Left ventricle myocardium inferior (tissue), 1 donor: ENCODE measurements around the gene PCBP2. TPM values are rescaled to one million over a fixed set of nuclear protein-coding genes. Genes with fewer than 3 reads are reported as not detected.

Source experiments
- DNase-seq: peaks from one replicate; pipeline ENCODE4 v3.0.0-alpha.2; 2020
- H3K27ac ChIP-seq: fragments of 200-600 bp; replicated peaks from 2 replicates; pipeline ENCODE4 v1.8.0; 2021
- H3K27me3 ChIP-seq: fragments of 200-600 bp; 2 replicates; pipeline ENCODE4 v1.8.0; 2021; ENCODE audit warnings: low read depth
- H3K36me3 ChIP-seq: fragments of 200-600 bp; 2 replicates; pipeline ENCODE4 v1.8.0; 2021
- H3K4me1 ChIP-seq: fragments of 200-600 bp; 2 replicates; pipeline ENCODE4 v1.8.0; 2021
- H3K4me3 ChIP-seq: fragments of 200-600 bp; 2 replicates; pipeline ENCODE4 v1.8.0; 2021; ENCODE audit warnings: mild to moderate bottlenecking, moderate library complexity
- H3K9me3 ChIP-seq: fragments of 200-600 bp; replicated peaks from 2 replicates; pipeline ENCODE4 v1.8.0; 2021
- CTCF ChIP-seq: fragments of 200-600 bp; IDR thresholded peaks from 2 replicates; pipeline ENCODE4 v1.8.0; 2021; ENCODE audit warnings: antibody characterized with exemption, mild to moderate bottlenecking, borderline replicate concordance
- intact Hi-C: fragments of 100-400 bp; cut with micrococcal nuclease; formaldehyde crosslinking; loops from one replicate; pipeline ENCODE4 v1.11.0; 2022
- total RNA-seq: library from RNA; stranded (reverse); fragmentation: NEBNext Ultra II Directional; extraction: Animal tissue kit (Norgen Biotek cat#: 25700); gene quantifications from one replicate; pipeline ENCODE4 v1.2.1, GENCODE V29; 2021
- donor health status: DM: no; HTN: yes; CAD: no; lungs with severe emphysema.

Gene PCBP2
- total RNA-seq, 1 donor from 2014 or later, result 530 TPM

GRCh38 chr12:53461059-53461458 lies 9.2 kb downstream of the PCBP2 start:
- Histone ChIP-seq H3K36me3 (peaks cover 100% of the 10 kb centered on the region), H3K27ac (peak overlapping the region; percentile 69), H3K4me1 (peaks cover 89% of the 10 kb centered on the region), H3K4me3 (peak overlapping the region; percentile 34), H3K27me3 (no peaks in the 10 kb centered on the region), H3K9me3 (no peaks in the 10 kb centered on the region)
- DNase-seq, result peak; percentile 43
- TF ChIP-seq CTCF, result no peak
- intact Hi-C loops, result no loop called here

- no peaks in the 10 kb centered on the region for H3K9me3 ChIP-seq
- peaks cover 89% of the 10 kb centered on the region for H3K4me1 ChIP-seq
- no peak for TF ChIP-seq CTCF
- no peak for DNase-seq
- H3K4me3 ChIP-seq, result peak overlapping the region; percentile 34
- no peaks in the 10 kb centered on the region for H3K27me3 ChIP-seq
- peak overlapping the region; percentile 69 for H3K27ac ChIP-seq
- H3K36me3 ChIP-seq, result peaks cover 100% of the 10 kb centered on the region
- intact Hi-C loops, result no loop called here
Measured at GRCh38 chr12:53461591-53461990, 9.7 kb downstream of the PCBP2 start.

GRCh38 chr12:53462935-53463334 lies 11.0 kb downstream of the PCBP2 start:
- H3K4me3 ChIP-seq, result no peak overlapping the region
- H3K27ac ChIP-seq, result peak overlapping the region; percentile 69
- no peak for TF ChIP-seq CTCF
- intact Hi-C loops, result no loop called here
- H3K36me3 ChIP-seq, result peaks cover 100% of the 10 kb centered on the region
- no peak for DNase-seq
- H3K27me3 ChIP-seq, result no peaks in the 10 kb centered on the region
- peaks cover 95% of the 10 kb centered on the region for H3K4me1 ChIP-seq
- no peaks in the 10 kb centered on the region for H3K9me3 ChIP-seq

- Histone ChIP-seq H3K4me1 (peaks cover 98% of the 10 kb centered on the region), H3K36me3 (peaks cover 100% of the 10 kb centered on the region), H3K9me3 (no peaks in the 10 kb centered on the region), H3K4me3 (no peak overlapping the region), H3K27ac (peak overlapping the region; percentile 69), H3K27me3 (no peaks in the 10 kb centered on the region)
- no peak for TF ChIP-seq CTCF
- DNase-seq, result no peak
- intact Hi-C loops, result no loop called here
Measured at GRCh38 chr12:53463802-53464560, 12.1 kb downstream of the PCBP2 start.

GRCh38 chr12:53464685-53465418 lies 12.9 kb downstream of the PCBP2 start:
- peak overlapping the region; percentile 69 for H3K27ac ChIP-seq

More at GRCh38 chr12:53464685-53465418, 12.9 kb downstream of the PCBP2 start:
- Histone ChIP-seq H3K4me1 (peaks cover 98% of the 10 kb centered on the region), H3K27me3 (no peaks in the 10 kb centered on the region), H3K36me3 (peaks cover 100% of the 10 kb centered on the region), H3K4me3 (no peak overlapping the region), H3K9me3 (no peaks in the 10 kb centered on the region)
- TF ChIP-seq CTCF, result no peak
- intact Hi-C loops, result no loop called here
- DNase-seq, result no peak
